Measurements from ENCODE around the gene SERPINE3.

Gene SERPINE3

GRCh38 chr13:51341791-51342190 is 2.3 kb downstream of the SERPINE3 start:
- no peak overlapping the region for H3K4me3 ChIP-seq (replicated peaks; ENCODE audit: low read depth, low read length)
- TF ChIP-seq CTCF (IDR thresholded peaks at IDR 0.05; ENCODE audit: low read depth, low read length, missing control alignments), result no peak
- DNase-seq (ENCODE audit: extremely low read depth, low read depth), result no peak

GRCh38 chr13:51342706-51343105 is 3.2 kb downstream of the SERPINE3 start:
- DNase-seq (ENCODE audit: extremely low read depth, low read depth), result no peak

DNA sequence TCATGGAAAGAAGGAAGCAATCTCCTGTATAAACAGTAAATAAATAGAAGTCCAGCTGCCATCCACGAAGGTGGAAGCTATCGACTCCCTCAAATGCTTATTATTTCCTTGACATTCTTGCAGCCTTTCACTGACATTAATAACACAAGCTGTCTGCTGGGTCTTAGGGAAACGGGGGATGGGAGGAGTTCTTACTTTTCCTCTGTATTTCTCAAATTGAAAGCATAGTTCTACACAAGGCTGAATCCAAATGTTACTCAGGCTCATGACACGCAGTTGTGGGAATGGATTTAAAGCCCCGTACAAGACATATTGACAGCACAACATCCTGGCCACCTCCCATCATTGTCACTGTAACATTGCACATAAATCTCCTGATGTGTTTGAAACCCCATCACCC is 4.0 kb downstream of the SERPINE3 start:
- no peak for DNase-seq (ENCODE audit: extremely low read depth, low read depth)
- H3K4me3 ChIP-seq (replicated peaks; ENCODE audit: low read depth, low read length), result no peak overlapping the region
- no peak for TF ChIP-seq CTCF (IDR thresholded peaks at IDR 0.05; ENCODE audit: low read depth, low read length, missing control alignments)

More at GRCh38 chr13:51342706-51343105, 3.2 kb downstream of the SERPINE3 start:
- no peak for TF ChIP-seq CTCF (IDR thresholded peaks at IDR 0.05; ENCODE audit: low read depth, low read length, missing control alignments)
- no peak overlapping the region for H3K4me3 ChIP-seq (replicated peaks; ENCODE audit: low read depth, low read length)

- no peak for DNase-seq (ENCODE audit: extremely low read depth, low read depth)
- no peak for TF ChIP-seq CTCF (IDR thresholded peaks at IDR 0.05; ENCODE audit: low read depth, low read length, missing control alignments)
- no peak overlapping the region for H3K4me3 ChIP-seq (replicated peaks; ENCODE audit: low read depth, low read length)
Measured at GRCh38 chr13:51346397-51346796, 6.9 kb downstream of the SERPINE3 start.

- TF ChIP-seq CTCF (IDR thresholded peaks at IDR 0.05; ENCODE audit: low read depth, low read length, missing control alignments), result no peak
- no peak for DNase-seq (ENCODE audit: extremely low read depth, low read depth)
- no peak overlapping the region for H3K4me3 ChIP-seq (replicated peaks; ENCODE audit: low read depth, low read length)
Measured at GRCh38 chr13:51347099-51347498, 7.6 kb downstream of the SERPINE3 start.

DNA sequence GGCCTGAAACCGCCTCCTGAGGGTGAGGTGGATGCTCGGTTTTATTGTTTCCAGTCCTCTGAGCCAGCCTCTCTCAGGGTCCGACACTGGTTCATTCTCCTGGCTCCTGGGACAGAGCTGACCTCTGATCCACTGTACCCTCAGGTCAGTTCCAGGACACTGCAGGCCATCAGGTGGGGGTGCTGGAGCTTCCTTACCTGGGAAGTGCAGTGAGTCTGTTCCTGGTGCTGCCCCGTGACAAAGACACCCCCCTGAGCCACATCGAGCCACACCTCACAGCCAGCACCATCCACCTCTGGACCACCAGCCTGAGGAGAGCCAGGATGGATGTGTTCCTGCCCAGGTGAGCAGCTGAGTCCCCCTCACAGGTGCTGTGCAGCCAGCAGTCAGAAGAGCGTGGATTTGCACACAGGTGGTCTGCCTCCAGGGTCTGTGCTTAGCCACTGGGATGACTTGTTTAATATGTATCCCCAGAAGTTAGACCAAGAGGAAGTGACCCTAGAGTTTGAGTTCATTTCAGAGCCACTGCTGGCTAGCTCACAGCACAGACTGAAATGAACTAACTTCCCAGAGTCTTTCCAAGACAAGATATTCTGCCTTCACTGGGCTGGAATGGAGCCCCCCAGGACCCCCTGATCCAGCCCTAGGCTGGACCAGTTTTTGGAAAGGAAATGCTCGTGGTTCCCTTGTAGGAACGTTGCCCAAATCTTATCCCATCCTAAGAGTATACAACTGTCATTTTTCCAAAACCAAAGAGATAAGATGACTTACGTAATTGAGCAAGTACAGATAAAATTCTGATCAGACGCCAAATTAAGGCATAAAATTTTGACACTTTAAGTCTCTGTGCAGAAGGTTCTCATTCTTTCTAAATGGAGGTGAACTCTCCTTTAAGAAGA is 8.8 kb downstream of the SERPINE3 start:
- H3K4me3 ChIP-seq (replicated peaks; ENCODE audit: low read depth, low read length), result no peak overlapping the region
- no peak for TF ChIP-seq CTCF (IDR thresholded peaks at IDR 0.05; ENCODE audit: low read depth, low read length, missing control alignments)

More for the DNA sequence above, 8.8 kb downstream of the SERPINE3 start:
- no peak for DNase-seq (ENCODE audit: extremely low read depth, low read depth)
